ENCODE measurements around the gene ETV3. TPM values are rescaled to one million over a fixed set of nuclear protein-coding genes. Genes with fewer than 3 reads are reported as not detected.

The ETV3 gene
- total and polyA plus RNA-seq, 2 of the 8 experiments (the other 6 are each of a cell fraction or from before 2014, with no cell fraction given) = 6.0 to 23.8 TPM

GRCh38 chr1:157181790-157182189 lies 43.6 kb upstream of the ETV3 start:
- DNase-seq (ENCODE audit: low read depth in 1 of 2, low spot score in 2 of 2) (no peak), FAIRE-seq (no peak)
- Histone ChIP-seq H3K23ac (ENCODE audit: insufficient read length) (no peak overlapping the region), H2BK15ac (ENCODE audit: low read length) (no peak overlapping the region), H3K4me2 (ENCODE audit: insufficient read depth in 1 of 2, low read depth in 2 of 2, low read length in 2 of 2) (no peak overlapping the region), H3K27ac (ENCODE audit: low read depth, low read length) (no peak overlapping the region), H3K79me2 (ENCODE audit: control insufficient read depth in 1 of 2, insufficient read depth in 2 of 2, low read length in 2 of 2) (no peaks in the 10 kb centered on the region), H4K91ac (replicated peaks; ENCODE audit: insufficient read length, low read length) (no peak overlapping the region), H3K23me2 (ENCODE audit: low read depth, low read length) (no peaks in the 10 kb centered on the region), H4K8ac (ENCODE audit: extremely low read depth, insufficient read depth, low read length) (no peak overlapping the region), H3K4me1 (replicated peaks in 1 of 4; ENCODE audit: control insufficient read depth in 3 of 4, insufficient read depth in 4 of 4, low read length in 3 of 4) (peaks cover 0 to 3% (median 2%) of the 10 kb centered on the region in 4 experiments; a peak in 2 of 7 replicates), H4K5ac (ENCODE audit: insufficient read length, low read depth, low read length) (no peak overlapping the region), H2BK20ac (ENCODE audit: low read length) (no peak overlapping the region), H3K56ac (replicated peaks; ENCODE audit: insufficient read length, low read depth, low read length) (no peak overlapping the region), H3K18ac (ENCODE audit: extremely low read depth, low read length) (no peak overlapping the region), H4K20me1 (replicated peaks in 1 of 2; ENCODE audit: control insufficient read depth in 1 of 2, insufficient read depth in 2 of 2, low read length in 2 of 2) (no peaks in the 10 kb centered on the region), H3K4ac (replicated peaks; ENCODE audit: insufficient read length, low read depth, low read length) (no peak overlapping the region), H3K9ac (replicated peaks in 1 of 4; ENCODE audit: extremely low read depth in 1 of 4, low read depth in 3 of 4, low read length in 3 of 4) (no peak overlapping the region), H2AK5ac (ENCODE audit: low read depth, low read length) (no peak overlapping the region), H3K79me1 (ENCODE audit: low read depth, low read length) (no peaks in the 10 kb centered on the region), H3K27me3 (replicated peaks in 1 of 4; ENCODE audit: control insufficient read depth in 3 of 4, extremely low read depth in 1 of 4, insufficient read depth in 3 of 4, low read length in 3 of 4) (0 out of 7 replicates have a peak, but pooled peaks cover 0 to 3% (median 0%) of the 10 kb centered on the region in 4 experiments), H3K14ac (ENCODE audit: insufficient read length) (no peak overlapping the region), H2AFZ (ENCODE audit: low read length) (no peak overlapping the region), H3K4me3 (ENCODE audit: extremely low read depth in 1 of 4, insufficient read depth in 2 of 4, low read depth in 3 of 4, low read length in 4 of 4) (no peak overlapping the region), H3K36me3 (ENCODE audit: control insufficient read depth in 2 of 4, insufficient read depth in 4 of 4, low read length in 3 of 4) (no peaks in the 10 kb centered on the region), H2BK5ac (ENCODE audit: low read depth, low read length) (no peak overlapping the region), H2BK12ac (ENCODE audit: low read depth, low read length) (no peak overlapping the region), H3K9me3 (ENCODE audit: insufficient read depth in 2 of 2, low read depth in 1 of 2, low read length in 1 of 2) (no peaks in the 10 kb centered on the region), H2BK120ac (replicated peaks; ENCODE audit: low read depth, low read length) (no peak overlapping the region)
- CTCF ChIA-PET (ENCODE audit: partially characterized antibody) = interaction anchor here (0.6 to 6.8 kb wide), 7 partner anchors 9 to 303 kb away, joined by 3 to 36 read pairs (median 4); no protein-coding TSS in a partner anchor
- POLR2A ChIA-PET (ENCODE audit: partially characterized antibody) = no interaction called here
- 85% methylated on average over 3 of the region's 3 CpGs; no CpG with 5 or more reads in 1 of the 2 experiments for WGBS, 2 experiments (ENCODE audit: extremely low coverage in 1 of 2, insufficient coverage in 1 of 2, insufficient read length in 1 of 2, insufficient replicate concordance in 2 of 2, low coverage in 1 of 2, low lambda C conversion rate in 2 of 2, missing lambda C conversion rate in 1 of 2)
- TF ChIP-seq RBBP5 (IDR thresholded peaks at IDR 0.05; ENCODE audit: borderline replicate concordance, low read depth, low read length) = no peak
- TF ChIP-seq TCF12 (IDR thresholded peaks at IDR 0.05; ENCODE audit: low read depth, low read length) = no peak
- TF ChIP-seq CREB1 (IDR thresholded peaks at IDR 0.05) = no peak
- TF ChIP-seq SP2 (IDR thresholded peaks at IDR 0.05; ENCODE audit: low read length) = no peak
- TF ChIP-seq TAF1 (IDR thresholded peaks at IDR 0.05; ENCODE audit: low read depth, low read length) = no peak
- no peak for TF ChIP-seq USF2 (IDR thresholded peaks at IDR 0.05; ENCODE audit: low read length)
- no peak for TF ChIP-seq JUND (IDR thresholded peaks at IDR 0.05; ENCODE audit: low read length)
- no peak for TF ChIP-seq RFX5 (IDR thresholded peaks at IDR 0.05; ENCODE audit: borderline replicate concordance, low read depth, low read length)
- no peak for TF ChIP-seq SP4 (IDR thresholded peaks at IDR 0.05; ENCODE audit: low read length)
- TF ChIP-seq EZH2 (IDR thresholded peaks at IDR 0.05; ENCODE audit: low read depth, low read length, severe bottlenecking) = no peak
- TF ChIP-seq E2F6 (IDR thresholded peaks at IDR 0.05) = no peak
- no peak for TF ChIP-seq KDM1A (IDR thresholded peaks at IDR 0.05; ENCODE audit: borderline replicate concordance, low read length)
- no peak for TF ChIP-seq YY1 (IDR thresholded peaks at IDR 0.05; ENCODE audit: low read depth, low read length)
- TF ChIP-seq MAX (IDR thresholded peaks at IDR 0.05) = no peak

Measured in H1 (cell line).